A549 (cell line): Measurements from ENCODE around the gene SOHLH2. TPM values are rescaled to one million over a fixed set of nuclear protein-coding genes. Genes with fewer than 3 reads are reported as not detected.

Source experiments
- ATAC-seq, 2 experiments: fragments of 200-7000 bp in 1 of 2; fragments of >200 bp in 1 of 2; cut with Nextera tagmentation in 1 of 2; cut with Tn5 transposase in 1 of 2; 3 replicates each; pipeline versions ENCODE4 v1.8.0 to v1.9.1; 2018 to 2020; ENCODE audit warnings: mild to moderate bottlenecking in 1 of 2, moderate library complexity in 1 of 2
- CTCF ChIA-PET: fragments of 300-600 bp; sonication (Branson Sonifier 250); formaldehyde crosslinking; extraction: SDS; loops from one replicate; lab custom pipeline; 2021; ENCODE audit warnings: antibody characterized with exemption, inconsistent platforms; lab: Yijun Ruan, JAX
- POLR2A ChIA-PET: fragments of 350-600 bp; formaldehyde crosslinking; extraction: SDS; loops from one replicate; lab custom pipeline; 2021; ENCODE audit warnings: antibody characterized with exemption, inconsistent platforms; lab: Yijun Ruan, JAX
- DNase-seq, 2 experiments: peaks; one replicate each; pipeline versions ENCODE4 v3.0.0 to v3.0.0-alpha.2; 2011 to 2016; ENCODE audit warnings: low read depth in 1 of 2, low spot score in 1 of 2
- FAIRE-seq: peaks from 2 replicates; lab custom pipeline; 2011; peaks lifted over from hg19 to GRCh38; lab: Jason Lieb, UNC
- H3K27ac ChIP-seq, 2 experiments: fragments of >200 bp; sonication (Bioruptor Twin); formaldehyde crosslinking; 3 replicates each; pipeline ENCODE4 v1.5.1; 2016 to 2017
- H3K4me1 ChIP-seq: fragments of >200 bp; sonication (Bioruptor Twin); formaldehyde crosslinking; 3 replicates; pipeline ENCODE4 v1.6.1; 2016
- H3K4me2 ChIP-seq: fragments of >200 bp; sonication (Bioruptor Twin); formaldehyde crosslinking; 3 replicates; pipeline ENCODE4 v1.6.1; 2016
- H3K4me3 ChIP-seq: fragments of >200 bp; sonication (Bioruptor Twin); formaldehyde crosslinking; 3 replicates; pipeline ENCODE4 v1.5.1; 2016
- H3K9me3 ChIP-seq: fragments of >200 bp; sonication (Bioruptor Twin); formaldehyde crosslinking; 3 replicates; pipeline ENCODE4 v1.6.1; 2016
- BHLHE40 ChIP-seq: IDR thresholded peaks from 2 replicates; pipeline ENCODE4 v1.6.1; 2012; ENCODE audit warnings: low read depth, low read length, inconsistent platforms
- CBX8 ChIP-seq: fragments of 200-600 bp; sonication (generic); IDR thresholded peaks from 2 replicates; pipeline ENCODE4 v1.6.1; 2016
- CEBPB ChIP-seq, 2 experiments: fragments of >200 bp in 1 of 2; sonication (Bioruptor Twin) in 1 of 2; formaldehyde crosslinking in 1 of 2; IDR thresholded peaks; 2 replicates each; pipeline ENCODE4 v1.6.1; 2012 to 2016
- EHF ChIP-seq: fragments of 250-450 bp; sonication (Bioruptor Pico); IDR thresholded peaks from 2 replicates; pipeline ENCODE4 v1.5.0; 2020; ENCODE audit warnings: mild to moderate bottlenecking
- EHMT2 ChIP-seq: fragments of 200-600 bp; sonication (generic); IDR thresholded peaks from 2 replicates; pipeline ENCODE4 v1.6.1; 2016; ENCODE audit warnings: antibody characterized with exemption, low read depth, mild to moderate bottlenecking, moderate library complexity
- ELK1 ChIP-seq: fragments of 150-350 bp; IDR thresholded peaks from 2 replicates; pipeline ENCODE4 v1.6.1; 2014; ENCODE audit warnings: low read depth, mild to moderate bottlenecking, low read length
- FOXS1 ChIP-seq: fragments of 250-450 bp; sonication (Bioruptor Pico); IDR thresholded peaks from 2 replicates; pipeline ENCODE4 v1.5.0; 2020; ENCODE audit warnings: mild to moderate bottlenecking, moderate library complexity
- HDAC2 ChIP-seq: fragments of 200-600 bp; sonication (generic); IDR thresholded peaks from 2 replicates; pipeline ENCODE4 v1.6.1; 2016
- HES2 ChIP-seq: fragments of >200 bp; sonication (Bioruptor Twin); formaldehyde crosslinking; IDR thresholded peaks from 2 replicates; pipeline ENCODE4 v1.6.1; 2016
- HEYL ChIP-seq: fragments of 250-450 bp; sonication (Bioruptor Pico); IDR thresholded peaks from 2 replicates; pipeline ENCODE4 v1.8.0; 2021; ENCODE audit warnings: mild to moderate bottlenecking, moderate library complexity
- HOXB13 ChIP-seq: fragments of 250-450 bp; sonication (Bioruptor Pico); IDR thresholded peaks from 2 replicates; pipeline ENCODE4 v1.5.0; 2020; ENCODE audit warnings: low read depth, mild to moderate bottlenecking, moderate library complexity
- HOXB5 ChIP-seq: fragments of 250-450 bp; sonication (Bioruptor Pico); IDR thresholded peaks from 2 replicates; pipeline ENCODE4 v1.5.0; 2020; ENCODE audit warnings: mild to moderate bottlenecking, moderate library complexity
- JUN ChIP-seq, 2 experiments: fragments of >200 bp; sonication (Bioruptor Twin); formaldehyde crosslinking; IDR thresholded peaks; 2 replicates in 1 of 2; 3 replicates in 1 of 2; pipeline ENCODE4 v1.6.1; 2016 to 2017
- JUNB ChIP-seq: fragments of >200 bp; sonication (Bioruptor Twin); formaldehyde crosslinking; IDR thresholded peaks from 2 replicates; pipeline ENCODE4 v1.6.1; 2016
- KDM1A ChIP-seq: fragments of 200-600 bp; sonication (generic); IDR thresholded peaks from 2 replicates; pipeline ENCODE4 v1.6.1; 2016; ENCODE audit warnings: low read depth, mild to moderate bottlenecking
- MAFK ChIP-seq: fragments of 450-650 bp; IDR thresholded peaks from 2 replicates; pipeline ENCODE4 v1.6.1; 2014; ENCODE audit not compliant: partially characterized antibody
- MAZ ChIP-seq: fragments of 150-350 bp; IDR thresholded peaks from 2 replicates; pipeline ENCODE4 v1.6.1; 2014; ENCODE audit warnings: antibody characterized with exemption, low read depth, low read length, borderline replicate concordance
- MYC ChIP-seq: IDR thresholded peaks from 2 replicates; pipeline ENCODE4 v1.6.1; 2012; ENCODE audit warnings: mild to moderate bottlenecking, inconsistent platforms, low read length, improper control_type of control experiment, borderline replicate concordance
- NFE2L2 ChIP-seq: fragments of 150-350 bp; conservative IDR thresholded peaks from 2 replicates; pipeline ENCODE4 v1.6.1; 2014; ENCODE audit warnings: low read length
- NR3C1 ChIP-seq: fragments of >200 bp; sonication (Bioruptor Twin); formaldehyde crosslinking; IDR thresholded peaks from 3 replicates; pipeline ENCODE4 v1.6.1; 2017
- PBX3 ChIP-seq: IDR thresholded peaks from 2 replicates; pipeline ENCODE4 v1.6.1; 2012
- PHF8 ChIP-seq: fragments of 200-600 bp; sonication (generic); IDR thresholded peaks from 2 replicates; pipeline ENCODE4 v1.6.1; 2016; ENCODE audit warnings: low read depth, mild to moderate bottlenecking, antibody characterized with exemption, moderate library complexity, borderline replicate concordance
- RARB ChIP-seq: fragments of 250-450 bp; sonication (Bioruptor Pico); IDR thresholded peaks from 2 replicates; pipeline ENCODE4 v1.8.0; 2021; ENCODE audit warnings: mild to moderate bottlenecking, moderate library complexity
- RFX5 ChIP-seq: fragments of 450-650 bp; IDR thresholded peaks from 2 replicates; pipeline ENCODE4 v1.7.1; 2014; ENCODE audit warnings: antibody characterized with exemption, mild to moderate bottlenecking, moderate library complexity
- SMC3 ChIP-seq: fragments of >200 bp; sonication (Bioruptor Twin); formaldehyde crosslinking; IDR thresholded peaks from 3 replicates; pipeline ENCODE4 v1.6.1; 2018; ENCODE audit warnings: inconsistent platforms
- TFCP2L1 ChIP-seq: fragments of 250-450 bp; sonication (Bioruptor Pico); IDR thresholded peaks from 2 replicates; pipeline ENCODE4 v1.5.0; 2021; ENCODE audit warnings: mild to moderate bottlenecking
- TP53 ChIP-seq: fragments of 250-450 bp; sonication (Bioruptor Pico); IDR thresholded peaks from 2 replicates; pipeline ENCODE4 v1.5.0; 2021; ENCODE audit warnings: mild to moderate bottlenecking, moderate library complexity
- WGBS: methylation state at CpG from one replicate; pipeline ENCODE4 v1.1.6; 2017; ENCODE audit errors: missing lambda C conversion rate; 5-methylcytosine and 5-hydroxymethylcytosine counted together
- polyA plus RNA-seq, 4 experiments: library from polyadenylated mRNA; depleted of rRNA in 3 of 4; stranded (reverse); fragments of >200 nt; fragmentation: RNase III in 1 of 4; extraction: RNeasy Plus Mini Kit Qiagen cat#74134 plus additional on column Dnase treatment in 1 of 4; gene quantifications; 2 replicates in 3 of 4; 3 replicates in 1 of 4; pipeline ENCODE4 v1.2.3, GENCODE V29; 2011 to 2017
- TF ChIP-seq, protein P1 (sequence below): fragments of >200 bp; sonication (Bioruptor Twin); formaldehyde crosslinking; IDR thresholded peaks from 3 replicates; pipeline ENCODE4 v1.6.1; 2016
- TF ChIP-seq, protein P2 (sequence below): fragments of 200-600 bp; sonication (generic); IDR thresholded peaks from 2 replicates; pipeline ENCODE4 v1.6.1; 2016; ENCODE audit warnings: antibody characterized with exemption, mild to moderate bottlenecking, moderate library complexity
- TF ChIP-seq, protein P3 (sequence below): fragments of 250-450 bp; sonication (Bioruptor Pico); IDR thresholded peaks from 2 replicates; pipeline ENCODE4 v1.5.0; 2021; ENCODE audit warnings: mild to moderate bottlenecking, moderate library complexity, borderline replicate concordance
- TF ChIP-seq, protein P4 (sequence below): fragments of 450-650 bp; IDR thresholded peaks from 2 replicates; pipeline ENCODE4 v1.6.1; 2014; ENCODE audit warnings: antibody characterized with exemption

The SOHLH2 gene
- polyA plus RNA-seq, 2 of the 4 experiments (the other 2 are of a cell fraction), result 0.14 TPM; not detected in 1

- FAIRE-seq (no peak), ATAC-seq (no peak), DNase-seq (no peak)
- H3K4me1 ChIP-seq, result no peaks in the 10 kb centered on the region
- ChIA-PET POLR2A (no interaction called here), CTCF (no interaction called here)
- H3K4me3 ChIP-seq, result no peak overlapping the region
- no peak overlapping the region for H3K27ac ChIP-seq
- TF ChIP-seq NR3C1 (no peak), HOXB13 (CRISPR knock-in tag) (no peak), RFX5 (no peak), NFE2L2 (no peak), HDAC2 (no peak), BHLHE40 (no peak), HOXB5 (CRISPR knock-in tag) (no peak), JUNB (no peak), PBX3 (no peak), ELK1 (no peak), MAZ (no peak), KDM1A (no peak), MYC (no peak), JUN (IDR thresholded peaks at IDR 0.05) (no peak), HES2 (no peak), SMC3 (no peak)
- TF ChIP-seq, protein P1, sequence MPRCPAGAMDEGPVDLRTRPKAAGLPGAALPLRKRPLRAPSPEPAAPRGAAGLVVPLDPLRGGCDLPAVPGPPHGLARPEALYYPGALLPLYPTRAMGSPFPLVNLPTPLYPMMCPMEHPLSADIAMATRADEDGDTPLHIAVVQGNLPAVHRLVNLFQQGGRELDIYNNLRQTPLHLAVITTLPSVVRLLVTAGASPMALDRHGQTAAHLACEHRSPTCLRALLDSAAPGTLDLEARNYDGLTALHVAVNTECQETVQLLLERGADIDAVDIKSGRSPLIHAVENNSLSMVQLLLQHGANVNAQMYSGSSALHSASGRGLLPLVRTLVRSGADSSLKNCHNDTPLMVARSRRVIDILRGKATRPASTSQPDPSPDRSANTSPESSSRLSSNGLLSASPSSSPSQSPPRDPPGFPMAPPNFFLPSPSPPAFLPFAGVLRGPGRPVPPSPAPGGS, result no peak
- TF ChIP-seq, protein P2, sequence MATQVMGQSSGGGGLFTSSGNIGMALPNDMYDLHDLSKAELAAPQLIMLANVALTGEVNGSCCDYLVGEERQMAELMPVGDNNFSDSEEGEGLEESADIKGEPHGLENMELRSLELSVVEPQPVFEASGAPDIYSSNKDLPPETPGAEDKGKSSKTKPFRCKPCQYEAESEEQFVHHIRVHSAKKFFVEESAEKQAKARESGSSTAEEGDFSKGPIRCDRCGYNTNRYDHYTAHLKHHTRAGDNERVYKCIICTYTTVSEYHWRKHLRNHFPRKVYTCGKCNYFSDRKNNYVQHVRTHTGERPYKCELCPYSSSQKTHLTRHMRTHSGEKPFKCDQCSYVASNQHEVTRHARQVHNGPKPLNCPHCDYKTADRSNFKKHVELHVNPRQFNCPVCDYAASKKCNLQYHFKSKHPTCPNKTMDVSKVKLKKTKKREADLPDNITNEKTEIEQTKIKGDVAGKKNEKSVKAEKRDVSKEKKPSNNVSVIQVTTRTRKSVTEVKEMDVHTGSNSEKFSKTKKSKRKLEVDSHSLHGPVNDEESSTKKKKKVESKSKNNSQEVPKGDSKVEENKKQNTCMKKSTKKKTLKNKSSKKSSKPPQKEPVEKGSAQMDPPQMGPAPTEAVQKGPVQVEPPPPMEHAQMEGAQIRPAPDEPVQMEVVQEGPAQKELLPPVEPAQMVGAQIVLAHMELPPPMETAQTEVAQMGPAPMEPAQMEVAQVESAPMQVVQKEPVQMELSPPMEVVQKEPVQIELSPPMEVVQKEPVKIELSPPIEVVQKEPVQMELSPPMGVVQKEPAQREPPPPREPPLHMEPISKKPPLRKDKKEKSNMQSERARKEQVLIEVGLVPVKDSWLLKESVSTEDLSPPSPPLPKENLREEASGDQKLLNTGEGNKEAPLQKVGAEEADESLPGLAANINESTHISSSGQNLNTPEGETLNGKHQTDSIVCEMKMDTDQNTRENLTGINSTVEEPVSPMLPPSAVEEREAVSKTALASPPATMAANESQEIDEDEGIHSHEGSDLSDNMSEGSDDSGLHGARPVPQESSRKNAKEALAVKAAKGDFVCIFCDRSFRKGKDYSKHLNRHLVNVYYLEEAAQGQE, result no peak
- TF ChIP-seq, protein P3, sequence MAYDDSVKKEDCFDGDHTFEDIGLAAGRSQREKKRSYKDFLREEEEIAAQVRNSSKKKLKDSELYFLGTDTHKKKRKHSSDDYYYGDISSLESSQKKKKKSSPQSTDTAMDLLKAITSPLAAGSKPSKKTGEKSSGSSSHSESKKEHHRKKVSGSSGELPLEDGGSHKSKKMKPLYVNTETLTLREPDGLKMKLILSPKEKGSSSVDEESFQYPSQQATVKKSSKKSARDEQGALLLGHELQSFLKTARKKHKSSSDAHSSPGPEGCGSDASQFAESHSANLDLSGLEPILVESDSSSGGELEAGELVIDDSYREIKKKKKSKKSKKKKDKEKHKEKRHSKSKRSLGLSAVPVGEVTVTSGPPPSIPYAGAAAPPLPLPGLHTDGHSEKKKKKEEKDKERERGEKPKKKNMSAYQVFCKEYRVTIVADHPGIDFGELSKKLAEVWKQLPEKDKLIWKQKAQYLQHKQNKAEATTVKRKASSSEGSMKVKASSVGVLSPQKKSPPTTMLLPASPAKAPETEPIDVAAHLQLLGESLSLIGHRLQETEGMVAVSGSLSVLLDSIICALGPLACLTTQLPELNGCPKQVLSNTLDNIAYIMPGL (CRISPR knock-in tag), result no peak
- 0% methylated on average over 1 of the region's 1 CpG for WGBS
- H3K9me3 ChIP-seq, result no peaks in the 10 kb centered on the region
- H3K4me2 ChIP-seq, result no peak overlapping the region
Measured at GRCh38 chr13:36151591-36151990, 62.8 kb downstream of the SOHLH2 start.

DNA sequence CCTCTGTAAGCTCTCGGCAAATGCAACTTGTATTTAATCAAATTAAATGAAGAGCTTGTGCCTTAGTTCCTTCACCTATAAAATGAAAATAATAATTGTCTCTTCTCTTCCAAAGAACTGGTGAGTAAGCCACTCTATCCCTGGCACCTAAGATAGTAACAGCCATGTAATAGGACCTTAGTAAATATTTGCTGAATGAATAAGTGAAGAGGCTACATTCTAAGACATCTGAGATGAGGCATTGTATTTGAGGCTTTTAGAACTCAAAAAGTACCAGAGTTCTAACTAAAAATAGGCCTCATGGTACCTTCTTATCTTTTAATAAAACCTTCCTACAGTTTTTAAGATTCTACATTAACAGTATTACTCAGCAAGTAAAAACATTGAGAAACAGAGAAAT is 65.9 kb downstream of the SOHLH2 start:
- DNase-seq (no peak), ATAC-seq (no peak), FAIRE-seq (no peak)
- Histone ChIP-seq H3K4me1 (no peaks in the 10 kb centered on the region), H3K9me3 (no peaks in the 10 kb centered on the region), H3K27ac (no peak overlapping the region), H3K4me3 (no peak overlapping the region), H3K4me2 (no peak overlapping the region)
- 31% methylated on average over 1 of the region's 1 CpG for WGBS
- ChIA-PET POLR2A (no interaction called here), CTCF (interaction anchor here (1.0 kb wide), 1 partner anchor 66 kb away, joined by 3 read pairs; the partner anchor contains the start of gene SOHLH2)
- TF ChIP-seq TP53 (CRISPR knock-in tag) (no peak), FOXS1 (CRISPR knock-in tag) (no peak), TFCP2L1 (no peak), EHF (CRISPR knock-in tag) (no peak), NR3C1 (no peak), RARB (CRISPR knock-in tag) (no peak), MAFK (no peak), NFE2L2 (no peak), PHF8 (no peak), JUN (IDR thresholded peaks at IDR 0.05) (no peak), CEBPB (IDR thresholded peaks at IDR 0.05) (no peak), BHLHE40 (no peak), EHMT2 (no peak), HEYL (CRISPR knock-in tag) (no peak), CBX8 (no peak)
- TF ChIP-seq, protein P4, sequence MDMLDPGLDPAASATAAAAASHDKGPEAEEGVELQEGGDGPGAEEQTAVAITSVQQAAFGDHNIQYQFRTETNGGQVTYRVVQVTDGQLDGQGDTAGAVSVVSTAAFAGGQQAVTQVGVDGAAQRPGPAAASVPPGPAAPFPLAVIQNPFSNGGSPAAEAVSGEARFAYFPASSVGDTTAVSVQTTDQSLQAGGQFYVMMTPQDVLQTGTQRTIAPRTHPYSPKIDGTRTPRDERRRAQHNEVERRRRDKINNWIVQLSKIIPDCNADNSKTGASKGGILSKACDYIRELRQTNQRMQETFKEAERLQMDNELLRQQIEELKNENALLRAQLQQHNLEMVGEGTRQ, result no peak
